Stimulated activated CD4-positive, alpha-beta T cell treated with anti-CD3 and anti-CD28 coated beads, Interleukin-1b, Interleukin-23, amount 100 ng/mL, for 1 hour (primary cell): ENCODE results near the gene ATP2B2.

Source experiments
- DNase-seq, 2 donors: peaks; one replicate each; pipeline ENCODE4 v3.0.0-alpha.2; 2020; ENCODE audit warnings: low read depth in 2 of 2

ATP2B2 gene

DNA sequence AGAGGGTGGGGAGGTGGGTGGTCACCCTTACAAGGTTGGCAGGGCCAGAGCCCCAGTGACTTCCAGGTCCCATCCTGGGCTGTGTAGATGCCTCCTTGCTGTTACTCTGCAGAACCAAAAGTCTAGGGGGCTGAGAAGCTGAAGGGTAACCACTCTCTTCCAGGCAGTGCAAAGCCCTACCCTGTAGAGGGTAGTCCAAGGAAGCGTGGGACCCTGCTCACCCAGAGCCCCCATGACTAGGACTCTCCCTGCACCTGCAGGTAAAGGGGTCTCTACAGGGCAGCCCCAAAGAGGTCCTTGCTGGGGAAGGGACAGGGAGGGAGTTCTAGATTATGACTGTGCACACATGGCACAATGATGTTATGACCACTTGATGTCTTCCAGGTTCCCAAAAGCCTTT is 226.9 kb downstream of the ATP2B2 start:
- no peak for DNase-seq

- DNase-seq: no peak
Measured at GRCh38 chr3:10277115-10277625, 228.2 kb downstream of the ATP2B2 start.

GRCh38 chr3:10274601-10275000 is 230.8 kb downstream of the ATP2B2 start:
- no peak for DNase-seq
